ENCODE data around the gene PLA2G3.

PLA2G3 gene

DNA sequence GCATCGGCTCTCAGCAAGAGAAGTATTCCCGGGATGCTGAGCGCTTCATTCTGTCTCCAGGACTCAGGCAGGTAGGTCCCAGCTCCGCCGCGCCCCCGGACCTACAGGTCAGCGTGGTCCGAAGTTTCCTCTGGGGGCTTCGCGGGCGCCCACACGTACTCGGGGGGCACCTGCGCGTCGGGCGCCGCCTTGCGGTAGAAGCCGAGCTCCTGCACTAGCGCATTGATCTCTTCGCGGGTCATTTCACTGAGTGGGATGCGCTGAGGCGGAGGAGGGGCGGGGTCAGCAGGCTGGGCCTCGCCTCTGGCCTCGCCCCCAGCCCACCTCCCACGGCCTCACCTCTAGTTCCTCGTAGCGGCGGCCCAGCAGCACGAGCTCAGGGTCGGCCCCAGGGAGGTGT lies 35.4 kb downstream of the PLA2G3 start:
- DNase-seq (ENCODE audit: insufficient read length, low spot score) (no peak), FAIRE-seq (no peak)
- no peak for TF ChIP-seq POLR2A (IDR thresholded peaks at IDR 0.05; ENCODE audit: low read depth, low read length)
- no peak for TF ChIP-seq TAF1 (IDR thresholded peaks at IDR 0.05; ENCODE audit: low read depth, low read length)
- TF ChIP-seq POLR2AphosphoS5 (IDR thresholded peaks at IDR 0.05; ENCODE audit: low read depth, low read length) = no peak
- no peak for TF ChIP-seq POU2F2 (IDR thresholded peaks at IDR 0.05; ENCODE audit: low read depth, low read length)
- TF ChIP-seq SPI1 (IDR thresholded peaks at IDR 0.05; ENCODE audit: low read depth, low read length) = no peak
- no peak for TF ChIP-seq PAX5 (IDR thresholded peaks at IDR 0.05; ENCODE audit: insufficient read depth, low read length, severe bottlenecking)

DNA sequence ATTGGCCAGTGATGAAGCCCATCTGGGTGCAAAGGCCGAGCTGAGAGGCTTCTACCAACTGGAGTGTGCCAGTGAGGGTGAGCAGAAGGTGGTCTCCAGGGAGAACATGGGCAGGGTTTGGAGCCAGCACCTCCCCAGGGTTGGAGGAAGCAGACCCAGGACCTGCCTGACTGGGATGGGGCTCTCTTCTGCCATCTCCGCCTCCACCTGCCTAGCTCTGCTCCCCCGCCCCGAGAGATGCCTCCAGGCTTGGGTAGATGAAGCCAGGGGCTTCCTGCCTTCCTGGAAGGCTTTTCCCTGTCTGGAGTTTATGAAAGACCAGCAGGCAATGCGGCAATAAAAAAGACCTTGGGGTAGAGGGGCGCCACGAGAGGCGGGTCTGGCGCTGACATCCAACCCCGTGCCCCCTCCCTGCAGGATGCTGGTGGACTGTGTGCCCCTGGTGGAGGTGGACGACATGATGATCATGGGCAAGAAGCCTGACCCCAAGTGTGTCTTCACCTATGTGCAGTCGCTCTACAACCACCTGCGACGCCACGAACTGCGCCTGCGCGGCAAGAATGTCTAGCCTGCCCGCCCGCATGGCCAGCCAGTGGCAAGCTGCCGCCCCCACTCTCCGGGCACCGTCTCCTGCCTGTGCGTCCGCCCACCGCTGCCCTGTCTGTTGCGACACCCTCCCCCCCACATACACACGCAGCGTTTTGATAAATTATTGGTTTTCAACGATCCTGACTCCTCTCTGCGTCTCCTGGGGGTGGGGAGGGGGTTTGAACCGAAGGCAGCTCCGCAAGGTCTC lies 36.2 kb downstream of the PLA2G3 start:
- FAIRE-seq (no peak), DNase-seq (ENCODE audit: insufficient read length, low spot score) (no peak)
- TF ChIP-seq TAF1 (IDR thresholded peaks at IDR 0.05; ENCODE audit: low read depth, low read length) (no peak), POLR2A (IDR thresholded peaks at IDR 0.05; ENCODE audit: low read depth, low read length) (no peak), POU2F2 (IDR thresholded peaks at IDR 0.05; ENCODE audit: low read depth, low read length) (no peak), SPI1 (IDR thresholded peaks at IDR 0.05; ENCODE audit: low read depth, low read length) (no peak), PAX5 (IDR thresholded peaks at IDR 0.05; ENCODE audit: insufficient read depth, low read length, severe bottlenecking) (no peak), POLR2AphosphoS5 (IDR thresholded peaks at IDR 0.05; ENCODE audit: low read depth, low read length) (no peak)

GRCh38 chr22:31103111-31103510 lies 37.2 kb downstream of the PLA2G3 start:
- TF ChIP-seq SPI1 (IDR thresholded peaks at IDR 0.05; ENCODE audit: low read depth, low read length) (no peak), POLR2A (IDR thresholded peaks at IDR 0.05; ENCODE audit: low read depth, low read length) (no peak)
- DNase-seq (ENCODE audit: insufficient read length, low spot score) = no peak
- FAIRE-seq = no peak

- no peak for TF ChIP-seq PAX5 (IDR thresholded peaks at IDR 0.05; ENCODE audit: insufficient read depth, low read length, severe bottlenecking)
- TF ChIP-seq SPI1 (IDR thresholded peaks at IDR 0.05; ENCODE audit: low read depth, low read length) = no peak
- no peak for TF ChIP-seq POU2F2 (IDR thresholded peaks at IDR 0.05; ENCODE audit: low read depth, low read length)
- no peak for TF ChIP-seq TAF1 (IDR thresholded peaks at IDR 0.05; ENCODE audit: low read depth, low read length)
- no peak for TF ChIP-seq POLR2AphosphoS5 (IDR thresholded peaks at IDR 0.05; ENCODE audit: low read depth, low read length)
- TF ChIP-seq POLR2A (IDR thresholded peaks at IDR 0.05; ENCODE audit: low read depth, low read length) = no peak
- DNase-seq (ENCODE audit: insufficient read length, low spot score) (no peak), FAIRE-seq (no peak)
Observed at GRCh38 chr22:31102441-31103081, 37.7 kb downstream of the PLA2G3 start.

- FAIRE-seq (no peak), DNase-seq (ENCODE audit: insufficient read length, low spot score) (no peak)
- TF ChIP-seq PAX5 (IDR thresholded peaks at IDR 0.05; ENCODE audit: insufficient read depth, low read length, severe bottlenecking) (no peak), TAF1 (IDR thresholded peaks at IDR 0.05; ENCODE audit: low read depth, low read length) (no peak), POU2F2 (IDR thresholded peaks at IDR 0.05; ENCODE audit: low read depth, low read length) (no peak), SPI1 (IDR thresholded peaks at IDR 0.05; ENCODE audit: low read depth, low read length) (no peak), POLR2AphosphoS5 (IDR thresholded peaks at IDR 0.05; ENCODE audit: low read depth, low read length) (no peak), POLR2A (IDR thresholded peaks at IDR 0.05; ENCODE audit: low read depth, low read length) (no peak)
Observed at GRCh38 chr22:31100762-31101525, 39.4 kb downstream of the PLA2G3 start.

GRCh38 chr22:31099841-31100761 lies 40.2 kb downstream of the PLA2G3 start:
- no peak for TF ChIP-seq TAF1 (IDR thresholded peaks at IDR 0.05; ENCODE audit: low read depth, low read length)
- no peak for TF ChIP-seq POLR2AphosphoS5 (IDR thresholded peaks at IDR 0.05; ENCODE audit: low read depth, low read length)
- TF ChIP-seq POLR2A (IDR thresholded peaks at IDR 0.05; ENCODE audit: low read depth, low read length) = no peak
- no peak for TF ChIP-seq SPI1 (IDR thresholded peaks at IDR 0.05; ENCODE audit: low read depth, low read length)
- no peak for TF ChIP-seq POU2F2 (IDR thresholded peaks at IDR 0.05; ENCODE audit: low read depth, low read length)
- TF ChIP-seq PAX5 (IDR thresholded peaks at IDR 0.05; ENCODE audit: insufficient read depth, low read length, severe bottlenecking) = no peak
- FAIRE-seq (no peak), DNase-seq (ENCODE audit: insufficient read length, low spot score) (no peak)

- TF ChIP-seq POLR2AphosphoS5 (IDR thresholded peaks at IDR 0.05; ENCODE audit: low read depth, low read length) (no peak), POU2F2 (IDR thresholded peaks at IDR 0.05; ENCODE audit: low read depth, low read length) (no peak), PAX5 (IDR thresholded peaks at IDR 0.05; ENCODE audit: insufficient read depth, low read length, severe bottlenecking) (no peak), SPI1 (IDR thresholded peaks at IDR 0.05; ENCODE audit: low read depth, low read length) (no peak), TAF1 (IDR thresholded peaks at IDR 0.05; ENCODE audit: low read depth, low read length) (no peak), POLR2A (IDR thresholded peaks at IDR 0.05; ENCODE audit: low read depth, low read length) (no peak)
- FAIRE-seq (no peak), DNase-seq (ENCODE audit: insufficient read length, low spot score) (no peak)
Observed at GRCh38 chr22:31099386-31099785, 40.9 kb downstream of the PLA2G3 start.

DNA sequence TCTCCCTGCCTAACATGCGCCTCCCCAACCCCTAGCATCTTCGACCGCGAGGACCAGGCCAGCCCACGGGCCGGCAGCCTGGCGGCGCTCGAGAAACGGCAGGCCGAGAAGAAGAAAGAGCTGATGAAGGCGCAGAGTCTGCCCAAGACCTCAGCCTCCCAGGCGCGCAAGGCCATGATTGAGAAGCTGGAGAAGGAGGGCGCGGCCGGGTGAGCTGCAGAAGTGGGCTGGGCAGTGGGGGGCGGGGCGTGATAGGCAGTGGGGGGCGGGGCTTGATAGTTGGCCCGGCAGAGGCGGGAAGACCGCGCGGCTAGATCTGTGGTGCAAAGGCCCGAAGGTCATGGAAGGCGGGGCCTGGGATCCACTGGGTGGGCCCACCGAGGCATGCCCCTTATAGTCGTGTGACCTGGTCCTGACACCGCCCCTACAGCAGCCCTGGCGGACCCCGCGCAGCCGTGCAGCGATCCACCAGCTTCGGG lies 41.6 kb downstream of the PLA2G3 start:
- no peak for FAIRE-seq
- no peak for DNase-seq (ENCODE audit: insufficient read length, low spot score)
- TF ChIP-seq TAF1 (IDR thresholded peaks at IDR 0.05; ENCODE audit: low read depth, low read length) = no peak
- TF ChIP-seq SPI1 (IDR thresholded peaks at IDR 0.05; ENCODE audit: low read depth, low read length) = no peak
- TF ChIP-seq PAX5 (IDR thresholded peaks at IDR 0.05; ENCODE audit: insufficient read depth, low read length, severe bottlenecking) = no peak
- no peak for TF ChIP-seq POLR2AphosphoS5 (IDR thresholded peaks at IDR 0.05; ENCODE audit: low read depth, low read length)
- TF ChIP-seq POLR2A (IDR thresholded peaks at IDR 0.05; ENCODE audit: low read depth, low read length) = no peak
- no peak for TF ChIP-seq POU2F2 (IDR thresholded peaks at IDR 0.05; ENCODE audit: low read depth, low read length)
